ENCODE results near the gene TRIP6. TPM values are rescaled to one million over a fixed set of nuclear protein-coding genes. Genes with fewer than 3 reads are reported as not detected.
A peak's percentile ranks its signal among the peaks of the same experiment; 100 is the strongest.

The TRIP6 gene
- total RNA-seq, 2 donors from 2014 or later: 34.8 to 40.2 TPM

DNA sequence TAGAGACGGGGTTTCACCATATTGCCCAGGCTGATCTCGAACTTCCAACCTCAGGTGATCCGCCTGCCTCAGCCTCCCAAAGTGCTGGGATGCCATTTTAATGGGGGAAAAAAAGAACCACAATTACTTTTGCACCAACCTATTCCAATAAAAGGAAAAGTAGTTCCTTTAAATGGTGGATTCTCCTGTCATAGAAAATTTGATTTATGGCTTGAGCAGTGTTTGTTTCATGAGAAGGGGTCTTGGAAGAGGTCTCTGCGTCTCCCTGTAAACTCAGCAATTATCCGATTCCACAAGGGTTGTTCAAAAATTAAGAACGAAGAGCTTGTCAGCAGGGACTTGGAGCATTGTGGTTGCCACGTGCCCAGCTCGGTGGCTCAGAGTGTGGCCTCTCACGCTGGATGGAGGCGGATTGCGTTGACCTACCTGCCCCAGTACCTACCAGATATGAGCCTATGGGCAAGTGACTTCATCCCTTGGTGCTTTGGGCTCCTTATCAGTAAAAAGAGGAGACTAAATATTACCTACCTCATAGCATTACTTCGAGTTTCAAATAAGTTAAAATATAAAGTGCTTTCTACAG is 2.8 kb upstream of the TRIP6 start:
- Histone ChIP-seq H3K27me3 (no peaks in the 10 kb centered on the region), H3K9ac (ENCODE audit: low read depth in 2 of 2, low read length in 2 of 2) (no peak overlapping the region), H3K36me3 (no peaks in the 10 kb centered on the region), H3K4me3 (no peak overlapping the region), H3K4me1 (peaks cover 6% of the 10 kb centered on the region), H3K27ac (no peak overlapping the region), H3K9me3 (no peaks in the 10 kb centered on the region)
- DNase-seq: no peak
- TF ChIP-seq, protein P1, sequence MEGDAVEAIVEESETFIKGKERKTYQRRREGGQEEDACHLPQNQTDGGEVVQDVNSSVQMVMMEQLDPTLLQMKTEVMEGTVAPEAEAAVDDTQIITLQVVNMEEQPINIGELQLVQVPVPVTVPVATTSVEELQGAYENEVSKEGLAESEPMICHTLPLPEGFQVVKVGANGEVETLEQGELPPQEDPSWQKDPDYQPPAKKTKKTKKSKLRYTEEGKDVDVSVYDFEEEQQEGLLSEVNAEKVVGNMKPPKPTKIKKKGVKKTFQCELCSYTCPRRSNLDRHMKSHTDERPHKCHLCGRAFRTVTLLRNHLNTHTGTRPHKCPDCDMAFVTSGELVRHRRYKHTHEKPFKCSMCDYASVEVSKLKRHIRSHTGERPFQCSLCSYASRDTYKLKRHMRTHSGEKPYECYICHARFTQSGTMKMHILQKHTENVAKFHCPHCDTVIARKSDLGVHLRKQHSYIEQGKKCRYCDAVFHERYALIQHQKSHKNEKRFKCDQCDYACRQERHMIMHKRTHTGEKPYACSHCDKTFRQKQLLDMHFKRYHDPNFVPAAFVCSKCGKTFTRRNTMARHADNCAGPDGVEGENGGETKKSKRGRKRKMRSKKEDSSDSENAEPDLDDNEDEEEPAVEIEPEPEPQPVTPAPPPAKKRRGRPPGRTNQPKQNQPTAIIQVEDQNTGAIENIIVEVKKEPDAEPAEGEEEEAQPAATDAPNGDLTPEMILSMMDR (IDR thresholded peaks at IDR 0.05): no peak
- intact Hi-C loops (cut with DNase I): no loop called here

DNA sequence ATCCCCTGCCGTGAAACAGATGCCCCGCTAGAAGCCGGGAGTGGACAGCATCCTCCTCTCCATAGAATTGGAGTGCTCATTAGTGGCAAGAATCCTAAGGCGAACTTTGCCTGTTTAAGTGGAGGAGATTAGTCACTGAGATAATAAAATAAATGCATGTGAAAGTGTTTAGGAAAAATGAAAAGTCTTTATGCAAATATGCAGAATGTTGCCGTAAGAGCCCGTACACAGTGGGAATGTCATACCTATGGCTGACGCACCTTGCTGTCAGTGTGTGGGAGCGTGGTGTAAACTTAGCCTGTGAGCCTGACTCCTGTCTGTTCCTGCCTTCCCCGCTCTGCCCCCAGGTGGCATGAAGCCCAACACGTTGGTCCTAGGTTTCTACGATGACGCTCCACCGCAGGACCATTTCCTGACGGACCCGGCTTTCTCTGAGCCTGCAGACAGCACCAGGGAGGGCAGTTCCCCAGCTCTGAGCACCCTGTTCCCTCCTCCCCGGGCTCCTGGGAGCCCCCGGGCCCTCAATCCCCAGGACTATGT is 1.7 kb upstream of the TRIP6 start:
- TF ChIP-seq, protein P1 (IDR thresholded peaks at IDR 0.05): no peak
- no peaks in the 10 kb centered on the region for H3K36me3 ChIP-seq

DNA sequence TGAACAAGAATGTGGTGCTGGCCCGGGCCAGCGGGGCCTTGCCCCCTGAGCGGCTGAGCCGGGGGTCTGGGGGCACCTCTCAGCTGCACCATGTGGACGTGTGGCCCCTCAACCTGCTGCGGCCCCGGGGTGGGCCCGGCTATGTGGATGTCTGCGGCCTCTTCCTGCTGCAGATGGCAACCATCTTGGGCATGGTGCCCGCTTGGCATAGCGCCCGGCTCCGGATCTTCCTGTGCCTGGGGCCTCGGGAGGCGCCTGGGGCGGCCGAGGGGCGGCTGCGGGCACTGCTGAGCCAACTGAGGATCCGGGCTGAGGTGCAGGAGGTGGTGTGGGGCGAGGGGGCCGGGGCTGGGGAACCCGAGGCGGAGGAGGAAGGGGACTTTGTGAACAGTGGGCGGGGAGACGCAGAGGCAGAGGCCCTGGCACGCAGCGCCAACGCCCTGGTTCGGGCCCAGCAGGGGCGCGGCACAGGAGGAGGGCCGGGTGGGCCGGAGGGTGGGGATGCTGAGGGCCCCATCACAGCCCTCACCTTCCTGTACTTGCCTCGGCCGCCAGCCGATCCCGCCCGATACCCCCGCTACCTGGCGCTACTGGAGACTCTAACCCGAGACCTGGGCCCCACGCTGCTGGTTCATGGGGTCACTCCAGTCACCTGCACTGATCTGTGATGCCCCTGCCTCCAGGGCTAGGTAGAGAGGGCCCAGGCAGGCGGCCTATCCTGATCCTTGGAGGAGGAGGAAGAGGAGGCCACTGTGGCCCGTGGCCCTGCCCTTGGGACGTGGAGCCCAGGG is 1.1 kb upstream of the TRIP6 start:
- Histone ChIP-seq H3K27me3 (no peaks in the 10 kb centered on the region), H3K4me3 (peak overlapping the region; percentile 90), H3K27ac (peak overlapping the region; percentile 94), H3K36me3 (no peaks in the 10 kb centered on the region), H3K9me3 (no peaks in the 10 kb centered on the region), H3K9ac (ENCODE audit: low read depth in 2 of 2, low read length in 2 of 2) (peak overlapping the region; percentile 96 to 97), H3K4me1 (peaks cover 6% of the 10 kb centered on the region)
- TF ChIP-seq, protein P1 (IDR thresholded peaks at IDR 0.05): no peak
- intact Hi-C loops (cut with DNase I): no loop called here
- peak; percentile 91 for DNase-seq

More for the DNA sequence above, 1.7 kb upstream of the TRIP6 start:
- Histone ChIP-seq H3K27ac (peak overlapping the region; percentile 94), H3K4me3 (peak overlapping the region; percentile 90), H3K9me3 (no peaks in the 10 kb centered on the region), H3K27me3 (no peaks in the 10 kb centered on the region), H3K4me1 (peaks cover 6% of the 10 kb centered on the region), H3K9ac (ENCODE audit: low read depth in 2 of 2, low read length in 2 of 2) (peak overlapping the region in 1 of 2 donors; percentile 43)
- intact Hi-C loops (cut with DNase I): no loop called here
- no peak for DNase-seq

DNA sequence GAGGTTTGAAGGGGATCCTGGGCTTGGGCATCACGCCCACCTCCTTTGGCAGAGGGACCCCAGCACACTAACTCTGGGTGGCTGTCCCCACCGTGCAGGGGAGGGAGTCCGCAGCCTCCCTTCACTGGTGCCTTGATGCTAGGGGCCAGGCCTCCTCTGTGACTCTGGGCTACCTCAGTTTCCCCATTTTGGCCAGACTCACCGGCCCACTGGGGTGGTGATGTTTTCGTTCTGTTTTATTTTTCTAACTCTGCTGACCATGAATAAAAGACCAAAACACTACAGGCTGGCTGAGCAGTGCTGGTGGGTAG is 503 bp upstream of the TRIP6 start:
- H3K27me3 ChIP-seq: no peaks in the 10 kb centered on the region
- H3K36me3 ChIP-seq: no peaks in the 10 kb centered on the region
- H3K4me3 ChIP-seq: peak overlapping the region; percentile 90
- peak overlapping the region; percentile 94 for H3K27ac ChIP-seq
- TF ChIP-seq, protein P1 (IDR thresholded peaks at IDR 0.05): no peak
- H3K9ac ChIP-seq (ENCODE audit: low read depth in 2 of 2, low read length in 2 of 2): peak overlapping the region; percentile 96 to 97
- H3K4me1 ChIP-seq: peaks cover 6% of the 10 kb centered on the region
- H3K9me3 ChIP-seq: no peaks in the 10 kb centered on the region
- intact Hi-C loops (cut with DNase I): no loop called here
- DNase-seq: no peak

DNA sequence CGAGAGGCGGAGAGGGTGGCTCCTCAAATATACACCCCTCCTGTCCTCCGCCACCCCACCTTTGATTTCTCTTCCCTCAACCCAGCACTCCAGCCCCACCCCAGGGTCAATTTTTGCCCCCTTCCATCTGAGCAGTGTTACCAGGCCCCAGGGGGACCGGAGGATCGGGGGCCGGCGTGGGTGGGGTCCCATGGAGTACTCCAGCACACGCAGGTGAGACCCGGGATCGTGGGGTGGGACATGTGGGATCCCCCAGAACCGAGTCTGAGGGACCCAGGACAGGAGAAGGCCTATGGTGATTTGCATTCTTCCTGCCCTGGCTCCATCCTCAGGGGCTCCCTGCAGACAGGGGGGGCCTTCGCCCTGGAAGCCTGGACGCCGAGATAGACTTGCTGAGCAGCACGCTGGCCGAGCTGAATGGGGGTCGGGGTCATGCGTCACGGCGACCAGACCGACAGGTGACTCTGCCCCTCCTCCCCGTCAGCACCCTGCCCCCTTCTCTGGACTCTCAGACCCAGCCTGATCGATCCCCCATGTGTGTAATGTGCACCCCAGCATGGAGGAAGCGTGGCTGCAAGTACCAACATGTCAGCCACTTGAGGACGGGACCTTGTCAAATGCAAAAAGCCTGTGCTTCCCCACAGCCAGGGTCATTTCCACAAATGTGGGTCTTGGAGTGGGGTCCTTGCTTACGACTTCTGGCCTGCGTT is 744 bp downstream of the TRIP6 start:
- no peak for DNase-seq
- H3K27ac ChIP-seq: peak overlapping the region; percentile 94
- no peaks in the 10 kb centered on the region for H3K36me3 ChIP-seq
- intact Hi-C loops (cut with DNase I): no loop called here
- peaks cover 6% of the 10 kb centered on the region for H3K4me1 ChIP-seq
- peak overlapping the region; percentile 96 to 97 for H3K9ac ChIP-seq (ENCODE audit: low read depth in 2 of 2, low read length in 2 of 2)
- peak overlapping the region; percentile 90 for H3K4me3 ChIP-seq
- H3K27me3 ChIP-seq: no peaks in the 10 kb centered on the region
- TF ChIP-seq, protein P1 (IDR thresholded peaks at IDR 0.05): no peak
- H3K9me3 ChIP-seq: no peaks in the 10 kb centered on the region
